AG04449 (cell line): Measurements from ENCODE around the gene PDE8A.

Experiments used
- CTCF ChIA-PET: fragments of 350-600 bp; formaldehyde crosslinking; extraction: SDS; loops from one replicate; lab custom pipeline; 2021; ENCODE audit warnings: antibody characterized with exemption; lab: Yijun Ruan, JAX
- POLR2A ChIA-PET: fragments of 400-600, 350-600 bp; formaldehyde crosslinking; extraction: SDS; loops from one replicate; lab custom pipeline; 2020; ENCODE audit warnings: antibody characterized with exemption, inconsistent platforms; lab: Yijun Ruan, JAX
- DNase-seq: peaks from one replicate; pipeline ENCODE4 v3.0.0-alpha.2; 2010; ENCODE audit warnings: low read depth, low spot score
- H3K4me3 ChIP-seq: 2 replicates; pipeline ENCODE4 v1.5.1; 2011; ENCODE audit warnings: low read depth, mild to moderate bottlenecking, control low read depth, low read length
- CTCF ChIP-seq: IDR thresholded peaks from one replicate; pipeline ENCODE4 v1.5.1; 2011; ENCODE audit warnings: mild to moderate bottlenecking, moderate library complexity, low read length, control low read depth, inconsistent platforms; ENCODE audit not compliant: insufficient read depth; ENCODE audit errors: missing control alignments

Gene PDE8A

GRCh38 chr15:85089929-85090597 lies 108.4 kb downstream of the PDE8A start:
- no peak for TF ChIP-seq CTCF
- ChIA-PET CTCF (no interaction called here), POLR2A (no interaction called here)
- no peak overlapping the region for H3K4me3 ChIP-seq
- no peak for DNase-seq

- no peak overlapping the region for H3K4me3 ChIP-seq
- ChIA-PET CTCF (no interaction called here), POLR2A (no interaction called here)
- no peak for TF ChIP-seq CTCF
- no peak for DNase-seq
Measured at GRCh38 chr15:85091990-85092389, 110.3 kb downstream of the PDE8A start.

DNA sequence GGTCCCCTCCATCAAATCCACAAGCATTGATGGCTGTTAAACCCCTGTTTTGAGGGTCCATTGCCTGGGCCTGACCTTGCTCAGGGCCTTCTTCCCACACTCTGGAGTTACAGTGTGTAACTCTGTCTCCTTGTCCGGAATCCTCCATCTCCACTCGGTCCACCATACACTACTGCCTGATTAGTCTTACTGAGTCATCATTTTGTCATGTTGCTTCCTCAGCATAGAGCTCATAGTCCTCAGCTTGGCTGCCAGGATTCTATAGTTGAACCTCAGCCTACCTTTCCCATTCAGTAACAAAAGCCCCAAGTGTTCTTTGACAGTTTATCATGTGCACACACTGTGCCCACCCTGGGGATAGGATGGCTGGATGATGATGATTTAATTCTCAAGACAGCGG lies 113.0 kb downstream of the PDE8A start:
- TF ChIP-seq CTCF: no peak
- ChIA-PET CTCF (interaction anchor here (1.2 to 1.6 kb wide), 3 partner anchors 9 to 140 kb away, joined by 3 to 4 read pairs (median 4); no protein-coding TSS in a partner anchor), POLR2A (no interaction called here)
- H3K4me3 ChIP-seq: no peak overlapping the region
- peak; percentile 31 for DNase-seq

- TF ChIP-seq CTCF: no peak
- no peak overlapping the region for H3K4me3 ChIP-seq
- POLR2A ChIA-PET: no interaction called here
- CTCF ChIA-PET: interaction anchor here (1.2 to 1.6 kb wide), 2 partner anchors 8 to 140 kb away, joined by 4 read pairs; no protein-coding TSS in a partner anchor
- DNase-seq: no peak
Measured at GRCh38 chr15:85095566-85095965, 113.9 kb downstream of the PDE8A start.

DNA sequence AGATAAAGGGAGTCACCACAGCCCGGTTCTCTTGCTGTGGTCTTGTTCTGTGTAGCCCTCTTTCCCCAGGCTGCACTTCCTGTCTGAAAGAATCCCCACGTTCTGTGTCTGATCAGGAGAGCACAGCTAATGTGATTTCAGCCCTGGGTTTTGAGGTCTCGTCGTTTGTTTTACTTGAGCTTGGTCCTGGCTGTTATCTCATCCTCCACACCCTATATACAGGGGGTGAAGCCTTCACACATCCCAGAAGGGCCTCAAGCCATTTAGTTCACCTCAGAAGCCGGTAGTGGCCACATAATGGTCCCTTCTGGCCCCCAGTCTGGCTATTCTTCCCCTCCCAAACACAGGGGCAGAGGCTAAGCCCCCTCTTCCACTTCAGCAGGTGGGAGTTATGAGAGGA lies 115.6 kb downstream of the PDE8A start:
- CTCF ChIA-PET: interaction anchor here (1.5 kb wide), 1 partner anchor 11 kb away, joined by 4 read pairs; no protein-coding TSS in a partner anchor
- DNase-seq: no peak
- H3K4me3 ChIP-seq: no peak overlapping the region
- TF ChIP-seq CTCF: no peak
- POLR2A ChIA-PET: no interaction called here

DNA sequence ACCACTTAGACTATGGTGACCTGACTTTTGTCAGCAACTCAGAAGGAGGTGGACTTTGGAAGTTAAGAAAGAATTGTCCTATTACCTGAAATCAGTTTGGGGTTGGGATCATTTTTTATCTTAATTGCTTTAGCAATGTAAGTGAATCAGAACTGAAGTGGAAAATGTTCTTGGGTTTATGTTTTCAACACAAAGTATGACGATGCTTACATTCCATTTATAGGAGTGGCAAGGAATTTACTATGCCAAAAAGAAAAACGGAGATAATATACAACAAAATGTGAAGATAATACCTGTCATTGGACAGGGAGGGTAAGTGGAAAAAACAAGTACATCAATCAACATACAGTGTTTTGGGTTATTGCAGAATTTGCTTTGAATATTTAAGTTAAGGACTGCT lies 116.1 kb downstream of the PDE8A start:
- no peak for TF ChIP-seq CTCF
- H3K4me3 ChIP-seq: no peak overlapping the region
- no peak for DNase-seq
- ChIA-PET POLR2A (no interaction called here), CTCF (no interaction called here)
